CD4-positive, alpha-beta memory T cell (primary cell): ENCODE data around the gene PRKACG. TPM values are rescaled to one million over a fixed set of nuclear protein-coding genes. Genes with fewer than 3 reads are reported as not detected.

ENCODE experiments used
- CTCF ChIA-PET: fragments of 350-600 bp; sonication (Branson Sonifier 250); formaldehyde crosslinking; loops from one replicate; lab custom pipeline; 2021; ENCODE audit warnings: inconsistent platforms; ENCODE audit not compliant: partially characterized antibody; lab: Charles Lee
- POLR2A ChIA-PET: fragments of 350-600 bp; sonication (Branson Sonifier 250); formaldehyde crosslinking; loops from one replicate; lab custom pipeline; 2021; ENCODE audit not compliant: partially characterized antibody; lab: Charles Lee
- DNase-seq, 5 donors: peaks; one replicate each; pipeline versions ENCODE4 v3.0.0 to v3.0.0-alpha.2; 2020 to 2022; ENCODE audit warnings: mixed read lengths in 1 of 5
- H3K27ac ChIP-seq: one replicate; pipeline ENCODE4 v1.7.0; 2013; ENCODE audit warnings: low read depth, low read length
- H3K27me3 ChIP-seq: 2 replicates; pipeline ENCODE4 v1.7.0; 2013; ENCODE audit warnings: mild to moderate bottlenecking, low read length, moderate library complexity; ENCODE audit not compliant: insufficient read depth
- H3K36me3 ChIP-seq: 2 replicates; pipeline ENCODE4 v1.7.0; 2013; ENCODE audit warnings: mild to moderate bottlenecking, low read length, moderate library complexity; ENCODE audit not compliant: insufficient read depth
- H3K4me1 ChIP-seq: 2 replicates; pipeline ENCODE4 v1.7.0; 2013; ENCODE audit warnings: mild to moderate bottlenecking, low read length, moderate library complexity; ENCODE audit not compliant: insufficient read depth
- H3K4me3 ChIP-seq, 2 donors: one replicate each; pipeline ENCODE4 v1.7.0; 2013; ENCODE audit warnings: low read length in 2 of 2, mild to moderate bottlenecking in 1 of 2
- H3K9me3 ChIP-seq, 2 donors: one replicate each; pipeline ENCODE4 v1.7.0; 2013; ENCODE audit warnings: low read length in 2 of 2, control low read depth in 1 of 2; ENCODE audit not compliant: control insufficient read depth in 1 of 2
- H3K27ac Mint-ChIP-seq, 7 donors: one replicate each; pipeline ENCODE4 v1.8.0; 2020 to 2021; ENCODE audit warnings: mixed read lengths in 7 of 7, mild to moderate bottlenecking in 6 of 7, inconsistent platforms in 3 of 7, moderate library complexity in 3 of 7
- H3K27me3 Mint-ChIP-seq, 2 donors: one replicate each; pipeline ENCODE4 v1.8.0; 2020 to 2021; ENCODE audit warnings: mixed read lengths in 2 of 2
- H3K36me3 Mint-ChIP-seq, 2 donors: one replicate each; pipeline ENCODE4 v1.8.0; 2020 to 2021; ENCODE audit warnings: mixed read lengths in 2 of 2, inconsistent platforms in 1 of 2, mild to moderate bottlenecking in 1 of 2
- H3K4me1 Mint-ChIP-seq, 4 donors: one replicate each; pipeline ENCODE4 v1.8.0; 2020 to 2021; ENCODE audit warnings: mixed read lengths in 4 of 4, mild to moderate bottlenecking in 1 of 4
- H3K4me3 Mint-ChIP-seq, 8 donors: one replicate each; pipeline ENCODE4 v1.8.0; 2020 to 2021; ENCODE audit warnings: mixed read lengths in 8 of 8, mild to moderate bottlenecking in 7 of 8, moderate library complexity in 6 of 8, inconsistent platforms in 3 of 8
- H3K9me3 Mint-ChIP-seq, 8 donors: one replicate each; pipeline ENCODE4 v1.8.0; 2020 to 2021; ENCODE audit warnings: mixed read lengths in 8 of 8, mild to moderate bottlenecking in 5 of 8, inconsistent platforms in 3 of 8, moderate library complexity in 1 of 8
- intact Hi-C: fragments of 100-400 bp; cut with micrococcal nuclease; formaldehyde crosslinking; loops from one replicate; pipeline ENCODE4 v1.15.1; 2023
- polyA plus RNA-seq, 2 donors: library from polyadenylated mRNA; unstranded; fragments of 300-500 nt; fragmentation: Illumina TruSeq; gene quantifications; one replicate each; pipeline ENCODE4 v1.2.3, GENCODE V29; 2021
- total RNA-seq, 2 experiments: library from RNA; stranded (reverse); gene quantifications; one replicate each; pipeline ENCODE4 v1.2.3, GENCODE V29; 2021

PRKACG gene
- total and polyA plus RNA-seq, 4 experiments from 2014 or later = not detected

GRCh38 chr9:68973619-68974018 is 40.3 kb downstream of the PRKACG start:
- Histone ChIP-seq H3K27ac (no peak overlapping the region), H3K27me3 (no peaks in the 10 kb centered on the region), H3K36me3 (no peaks in the 10 kb centered on the region), H3K4me3 (no peak overlapping the region), H3K4me1 (peaks cover 4% of the 10 kb centered on the region), H3K9me3 (no peaks in the 10 kb centered on the region)
- Mint-ChIP-seq H3K9me3 (peaks cover 0 to 5% (median 0%) of the 10 kb centered on the region in 8 donors), H3K36me3 (no peaks in the 10 kb centered on the region), H3K27ac (peak overlapping the region in 2 of 7 donors; percentile 9 to 54), H3K4me1 (peaks cover 5 to 7% (median 6%) of the 10 kb centered on the region in 4 donors), H3K4me3 (no peak overlapping the region), H3K27me3 (no peaks in the 10 kb centered on the region)
- intact Hi-C loops = no loop called here
- no peak for DNase-seq
- ChIA-PET POLR2A (no interaction called here), CTCF (interaction anchor here (2.6 kb wide), 1 partner anchor 26 kb away, joined by 7 read pairs; no protein-coding TSS in a partner anchor)

GRCh38 chr9:68970151-68970550 is 43.8 kb downstream of the PRKACG start:
- Mint-ChIP-seq H3K27ac (no peak overlapping the region), H3K4me3 (no peak overlapping the region), H3K27me3 (no peaks in the 10 kb centered on the region), H3K36me3 (no peaks in the 10 kb centered on the region), H3K4me1 (peaks cover 4 to 5% (median 5%) of the 10 kb centered on the region in 4 donors), H3K9me3 (peaks cover 0 to 5% (median 0%) of the 10 kb centered on the region in 8 donors)
- H3K9me3 ChIP-seq = no peaks in the 10 kb centered on the region
- H3K4me3 ChIP-seq = no peak overlapping the region
- no peak for DNase-seq
- peaks cover 4% of the 10 kb centered on the region for H3K4me1 ChIP-seq
- no peak overlapping the region for H3K27ac ChIP-seq
- no peaks in the 10 kb centered on the region for H3K27me3 ChIP-seq
- intact Hi-C loops = no loop called here
- ChIA-PET CTCF (no interaction called here), POLR2A (no interaction called here)
- no peaks in the 10 kb centered on the region for H3K36me3 ChIP-seq

GRCh38 chr9:68969538-68969937 is 44.4 kb downstream of the PRKACG start:
- Mint-ChIP-seq H3K27me3 (no peaks in the 10 kb centered on the region), H3K36me3 (no peaks in the 10 kb centered on the region), H3K9me3 (peaks cover 0 to 5% (median 0%) of the 10 kb centered on the region in 8 donors), H3K27ac (no peak overlapping the region), H3K4me3 (no peak overlapping the region), H3K4me1 (peaks cover 4 to 5% (median 5%) of the 10 kb centered on the region in 4 donors)
- intact Hi-C loops = no loop called here
- H3K27ac ChIP-seq = no peak overlapping the region
- ChIA-PET POLR2A (no interaction called here), CTCF (no interaction called here)
- H3K4me3 ChIP-seq = no peak overlapping the region
- peaks cover 2% of the 10 kb centered on the region for H3K4me1 ChIP-seq
- no peaks in the 10 kb centered on the region for H3K36me3 ChIP-seq
- H3K27me3 ChIP-seq = no peaks in the 10 kb centered on the region
- DNase-seq = no peak
- H3K9me3 ChIP-seq = no peaks in the 10 kb centered on the region

- no peak overlapping the region for H3K27ac Mint-ChIP-seq
- H3K4me3 Mint-ChIP-seq = no peak overlapping the region
- no peaks in the 10 kb centered on the region for H3K4me1 ChIP-seq
- intact Hi-C loops = no loop called here
- peaks cover 0 to 1% (median 0%) of the 10 kb centered on the region in 4 donors for H3K4me1 Mint-ChIP-seq
- ChIA-PET POLR2A (no interaction called here), CTCF (interaction anchor here (0.8 to 1.9 kb wide), 3 partner anchors 30 to 35 kb away, joined by 3 to 7 read pairs (median 3); no protein-coding TSS in a partner anchor)
- H3K36me3 ChIP-seq = no peaks in the 10 kb centered on the region
- H3K9me3 Mint-ChIP-seq = peaks cover 0 to 5% (median 0%) of the 10 kb centered on the region in 8 donors
- DNase-seq = no peak
- no peak overlapping the region for H3K4me3 ChIP-seq
- no peak overlapping the region for H3K27ac ChIP-seq
- no peaks in the 10 kb centered on the region for H3K27me3 Mint-ChIP-seq
- no peaks in the 10 kb centered on the region for H3K9me3 ChIP-seq
- H3K36me3 Mint-ChIP-seq = no peaks in the 10 kb centered on the region
- H3K27me3 ChIP-seq = no peaks in the 10 kb centered on the region
Observed at GRCh38 chr9:68967800-68968199, 46.1 kb downstream of the PRKACG start.

- H3K27me3 Mint-ChIP-seq = peaks cover 0 to 2% of the 10 kb centered on the region in 2 donors
Observed at GRCh38 chr9:68966496-68966944, 47.4 kb downstream of the PRKACG start.

GRCh38 chr9:68964765-68965164 is 49.1 kb downstream of the PRKACG start:
- intact Hi-C loops = no loop called here
- POLR2A ChIA-PET = no interaction called here
- Histone ChIP-seq H3K27ac (no peak overlapping the region), H3K4me3 (no peak overlapping the region), H3K9me3 (no peaks in the 10 kb centered on the region), H3K36me3 (no peaks in the 10 kb centered on the region), H3K27me3 (no peaks in the 10 kb centered on the region), H3K4me1 (no peaks in the 10 kb centered on the region)
- no peak for DNase-seq
- CTCF ChIA-PET = interaction anchor here (0.9 to 1.7 kb wide), 3 partner anchors 9 to 62 kb away, joined by 3 to 4 read pairs (median 3); no protein-coding TSS in a partner anchor
- Mint-ChIP-seq H3K4me3 (no peak overlapping the region), H3K4me1 (no peaks in the 10 kb centered on the region), H3K27ac (no peak overlapping the region), H3K36me3 (no peaks in the 10 kb centered on the region), H3K27me3 (peaks cover 2 to 8% of the 10 kb centered on the region in 2 donors), H3K9me3 (no peaks in the 10 kb centered on the region)

More at GRCh38 chr9:68966496-68966944, 47.4 kb downstream of the PRKACG start:
- Mint-ChIP-seq H3K4me3 (no peak overlapping the region), H3K36me3 (no peaks in the 10 kb centered on the region), H3K9me3 (peaks cover 0 to 5% (median 0%) of the 10 kb centered on the region in 8 donors), H3K4me1 (peaks cover 0 to under 1% (median 0%) of the 10 kb centered on the region in 4 donors), H3K27ac (no peak overlapping the region)
- ChIA-PET POLR2A (no interaction called here), CTCF (interaction anchor here (1.9 kb wide), 1 partner anchor 33 kb away, joined by 7 read pairs; no protein-coding TSS in a partner anchor)
- intact Hi-C loops = no loop called here
- Histone ChIP-seq H3K4me3 (no peak overlapping the region), H3K36me3 (no peaks in the 10 kb centered on the region), H3K4me1 (no peaks in the 10 kb centered on the region), H3K27me3 (no peaks in the 10 kb centered on the region), H3K27ac (no peak overlapping the region), H3K9me3 (no peaks in the 10 kb centered on the region)
- DNase-seq = no peak

GRCh38 chr9:68964102-68964541 is 49.8 kb downstream of the PRKACG start:
- CTCF ChIA-PET = interaction anchor here (1.5 kb wide), 1 partner anchor 31 kb away, joined by 4 read pairs; no protein-coding TSS in a partner anchor
- Histone ChIP-seq H3K9me3 (no peaks in the 10 kb centered on the region), H3K4me3 (no peak overlapping the region), H3K27ac (no peak overlapping the region), H3K36me3 (no peaks in the 10 kb centered on the region), H3K4me1 (no peaks in the 10 kb centered on the region), H3K27me3 (no peaks in the 10 kb centered on the region)
- Mint-ChIP-seq H3K27ac (no peak overlapping the region), H3K27me3 (peaks cover 2 to 8% of the 10 kb centered on the region in 2 donors), H3K4me3 (no peak overlapping the region), H3K9me3 (no peaks in the 10 kb centered on the region), H3K36me3 (no peaks in the 10 kb centered on the region), H3K4me1 (no peaks in the 10 kb centered on the region)
- no peak for DNase-seq
- intact Hi-C loops = no loop called here
- POLR2A ChIA-PET = no interaction called here
